A673 (cell line): ENCODE data around the gene HBG1.

ENCODE experiments used
- EZH2 ChIP-seq: fragments of 200-600 bp; sonication (generic); IDR thresholded peaks from 2 replicates; pipeline ENCODE4 v1.6.1; 2017; ENCODE audit warnings: borderline replicate concordance, low read depth, mild to moderate bottlenecking, mixed read lengths, antibody characterized with exemption, low read length; ENCODE audit not compliant: poor library complexity, severe bottlenecking
- TF ChIP-seq, protein P1 (sequence below): fragments of 300-800, 200-600 bp; sonication (generic); conservative IDR thresholded peaks from 2 replicates; pipeline ENCODE4 v1.5.1; 2017; ENCODE audit warnings: low read depth, mild to moderate bottlenecking, antibody characterized with exemption, low read length, moderate library complexity, mixed read lengths

GRCh38 chr11:5242208-5242607 lies 7.4 kb downstream of the HBG1 start:
- TF ChIP-seq, protein P1, sequence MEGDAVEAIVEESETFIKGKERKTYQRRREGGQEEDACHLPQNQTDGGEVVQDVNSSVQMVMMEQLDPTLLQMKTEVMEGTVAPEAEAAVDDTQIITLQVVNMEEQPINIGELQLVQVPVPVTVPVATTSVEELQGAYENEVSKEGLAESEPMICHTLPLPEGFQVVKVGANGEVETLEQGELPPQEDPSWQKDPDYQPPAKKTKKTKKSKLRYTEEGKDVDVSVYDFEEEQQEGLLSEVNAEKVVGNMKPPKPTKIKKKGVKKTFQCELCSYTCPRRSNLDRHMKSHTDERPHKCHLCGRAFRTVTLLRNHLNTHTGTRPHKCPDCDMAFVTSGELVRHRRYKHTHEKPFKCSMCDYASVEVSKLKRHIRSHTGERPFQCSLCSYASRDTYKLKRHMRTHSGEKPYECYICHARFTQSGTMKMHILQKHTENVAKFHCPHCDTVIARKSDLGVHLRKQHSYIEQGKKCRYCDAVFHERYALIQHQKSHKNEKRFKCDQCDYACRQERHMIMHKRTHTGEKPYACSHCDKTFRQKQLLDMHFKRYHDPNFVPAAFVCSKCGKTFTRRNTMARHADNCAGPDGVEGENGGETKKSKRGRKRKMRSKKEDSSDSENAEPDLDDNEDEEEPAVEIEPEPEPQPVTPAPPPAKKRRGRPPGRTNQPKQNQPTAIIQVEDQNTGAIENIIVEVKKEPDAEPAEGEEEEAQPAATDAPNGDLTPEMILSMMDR: no peak
- TF ChIP-seq EZH2: no peak
